ENCODE data around the gene SBDS. TPM values are rescaled to one million over a fixed set of nuclear protein-coding genes. Genes with fewer than 3 reads are reported as not detected.
"Not testable (repeated sequence)": the region's sequence is repeated elsewhere in the genome, so short reads cannot be mapped to it uniquely, and the experiment has no call there.

SBDS gene
- total RNA-seq, 2 donors from 2014 or later, result 128 to 164 TPM

- intact Hi-C loops (cut with DNase I, micrococcal nuclease); DNase-seq; ATAC-seq: not testable (repeated sequence)
Measured at GRCh38 chr7:67004145-67004544, 8.8 kb upstream of the SBDS start.

DNA sequence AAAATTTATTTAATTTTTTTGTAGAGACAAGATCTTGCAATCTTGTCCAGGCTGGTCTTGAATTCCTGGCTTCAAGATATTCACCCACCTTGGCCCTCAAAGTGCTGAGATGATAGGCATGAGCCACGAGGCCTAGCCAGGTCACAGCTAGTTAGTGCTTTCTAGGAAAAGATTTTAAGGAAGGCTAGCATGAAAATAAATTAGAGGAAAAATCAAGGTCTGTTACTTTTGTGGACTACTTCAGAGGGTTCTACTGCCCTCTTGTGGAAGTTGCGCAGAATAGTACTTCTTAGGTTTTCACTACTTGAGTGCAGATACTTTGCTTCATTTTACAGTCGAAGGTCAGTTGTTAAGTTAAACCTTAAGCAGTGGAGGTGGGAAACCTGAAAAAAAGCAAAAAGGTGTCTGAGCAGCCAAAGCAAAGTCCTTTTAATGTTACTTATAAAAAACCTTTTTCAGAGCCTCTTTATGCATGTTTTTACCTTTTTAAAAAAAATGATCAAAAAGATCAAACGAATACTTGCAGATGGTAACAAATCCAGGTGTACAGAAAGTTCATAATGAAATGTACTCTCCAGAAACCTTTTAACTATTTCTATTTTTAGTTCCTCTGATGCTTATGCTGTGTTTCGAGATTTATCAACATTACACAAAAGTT lies 5.3 kb upstream of the SBDS start:
- DNase-seq; intact Hi-C loops (cut with DNase I, micrococcal nuclease); ATAC-seq: not testable (repeated sequence)

- peak; percentile 98 for DNase-seq
- peak; percentile 81 for ATAC-seq
- intact Hi-C loops (cut with DNase I, micrococcal nuclease), result not testable (repeated sequence)
Measured at GRCh38 chr7:66996444-66997191, 1.2 kb upstream of the SBDS start, which contains the start of gene TYW1. TSS of gene TYW1 (plus strand) at chr7:66996833. CDS start at chr7:66996979, 146 bp downstream.

DNA sequence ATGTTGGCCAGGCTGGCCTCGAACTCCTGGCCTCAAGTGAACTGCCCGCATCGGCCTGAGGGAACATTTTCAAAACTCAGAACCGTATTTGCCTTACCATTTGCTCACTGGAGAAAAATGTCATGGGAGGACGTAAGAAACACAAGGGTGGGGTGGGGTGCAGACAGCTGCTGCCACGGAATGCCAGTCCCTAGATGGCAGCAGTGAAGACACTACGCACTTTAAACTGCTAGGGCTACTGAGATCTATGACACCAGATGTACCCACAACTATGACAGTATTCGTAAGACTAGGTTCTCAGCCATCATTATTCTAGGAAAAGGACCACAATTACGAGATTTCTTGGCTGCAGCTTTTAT lies 716 bp downstream of the SBDS start:
- intact Hi-C loops (cut with DNase I, micrococcal nuclease), result not testable (repeated sequence)
- DNase-seq (peak; percentile 57 to 67), ATAC-seq (peak; percentile 71)

DNA sequence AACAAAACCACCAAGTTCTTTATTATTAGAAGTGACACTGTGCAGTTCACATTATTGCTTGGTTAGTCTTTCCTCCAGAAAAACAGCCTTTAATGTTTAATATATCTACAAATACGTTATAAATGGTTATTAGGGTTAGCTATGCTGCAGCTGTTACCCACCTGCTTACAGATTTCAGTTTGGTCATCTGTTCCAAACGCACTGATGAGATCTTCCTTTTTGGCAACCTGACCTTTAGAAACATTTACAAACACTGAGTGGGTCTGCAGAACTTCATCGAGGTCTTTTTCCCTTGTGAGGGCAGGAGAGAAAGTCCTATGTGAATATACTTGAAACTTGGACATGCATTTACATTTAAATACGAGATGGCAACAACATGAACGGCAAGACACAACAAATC lies 1.3 kb downstream of the SBDS start:
- DNase-seq; ATAC-seq; intact Hi-C loops (cut with DNase I, micrococcal nuclease): not testable (repeated sequence)

GRCh38 chr7:66989552-66989951 lies 5.8 kb downstream of the SBDS start:
- DNase-seq; ATAC-seq; intact Hi-C loops (cut with DNase I, micrococcal nuclease): not testable (repeated sequence)

DNA sequence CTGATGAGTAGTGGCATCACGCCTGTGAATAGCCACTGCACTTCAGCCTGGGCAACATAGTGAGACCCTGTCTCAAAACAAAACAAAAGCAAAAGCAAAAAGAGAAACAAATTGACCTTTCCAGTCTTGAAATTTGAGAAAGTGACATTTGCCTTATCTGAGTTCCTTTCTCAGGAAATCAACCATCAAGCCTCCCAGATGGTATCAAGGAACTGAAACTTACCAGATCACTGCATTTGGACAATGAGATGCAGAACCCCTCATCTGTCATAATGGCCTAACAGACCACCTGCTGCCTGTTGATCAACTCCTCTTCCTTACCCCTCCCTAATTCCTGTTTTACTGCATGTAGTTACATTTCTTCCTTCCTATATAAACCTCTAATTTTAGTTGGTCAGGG lies 15.1 kb downstream of the SBDS start:
- intact Hi-C loops (cut with DNase I, micrococcal nuclease); DNase-seq; ATAC-seq: not testable (repeated sequence)

GRCh38 chr7:66979013-66979412 lies 16.4 kb downstream of the SBDS start:
- DNase-seq; ATAC-seq; intact Hi-C loops (cut with DNase I, micrococcal nuclease): not testable (repeated sequence)

DNA sequence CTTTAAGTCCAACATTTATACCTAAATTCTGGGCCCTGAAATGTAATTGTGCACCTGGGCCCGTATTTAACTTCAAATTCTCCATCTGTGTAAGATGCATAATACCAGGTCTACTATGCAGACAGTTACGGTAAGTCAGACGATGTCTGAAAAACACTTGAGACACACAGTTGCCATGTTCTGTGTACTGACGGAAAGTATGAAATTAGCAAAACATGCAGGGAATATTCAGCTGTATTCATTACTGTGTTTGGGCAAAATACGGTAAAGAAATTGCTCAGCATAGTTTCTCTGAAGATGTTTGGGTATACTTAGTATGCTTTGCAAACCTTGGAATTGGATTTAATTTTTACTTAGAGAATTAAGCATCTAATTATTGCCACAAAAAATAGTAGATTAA lies 17.1 kb downstream of the SBDS start:
- intact Hi-C loops (cut with DNase I, micrococcal nuclease); DNase-seq; ATAC-seq: not testable (repeated sequence)

DNA sequence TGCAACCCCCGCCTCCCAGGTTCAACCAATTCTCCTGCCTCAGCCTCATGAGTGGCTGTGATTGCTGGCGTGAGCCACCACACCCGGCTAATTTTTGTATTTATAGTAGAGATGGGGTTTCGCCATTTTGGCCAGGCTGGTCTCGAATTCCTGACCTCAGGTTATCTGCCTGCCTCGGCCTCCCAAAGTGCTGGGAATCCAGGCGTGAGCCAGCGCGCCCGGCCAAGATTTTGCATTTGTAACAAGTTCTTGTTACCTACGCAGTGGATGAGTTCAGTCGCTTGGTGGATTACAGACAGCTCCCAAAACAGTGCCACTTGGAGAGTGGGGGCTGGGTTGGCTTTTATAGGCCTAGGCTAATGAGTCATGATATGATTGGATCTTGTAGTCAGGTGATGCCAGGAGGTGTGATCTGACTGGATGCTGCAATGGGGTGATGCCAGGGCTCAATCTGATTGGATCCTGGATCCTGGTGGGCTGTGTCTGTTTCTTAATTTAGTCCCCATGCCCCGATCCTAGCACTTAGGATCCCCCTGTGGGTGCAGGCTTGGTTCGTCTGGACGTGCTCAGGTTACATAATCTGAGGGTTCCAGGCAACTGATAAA lies 20.3 kb downstream of the SBDS start:
- no peak for ATAC-seq
- intact Hi-C loops (cut with DNase I, micrococcal nuclease), result no loop called here
- DNase-seq, result no peak

DNA sequence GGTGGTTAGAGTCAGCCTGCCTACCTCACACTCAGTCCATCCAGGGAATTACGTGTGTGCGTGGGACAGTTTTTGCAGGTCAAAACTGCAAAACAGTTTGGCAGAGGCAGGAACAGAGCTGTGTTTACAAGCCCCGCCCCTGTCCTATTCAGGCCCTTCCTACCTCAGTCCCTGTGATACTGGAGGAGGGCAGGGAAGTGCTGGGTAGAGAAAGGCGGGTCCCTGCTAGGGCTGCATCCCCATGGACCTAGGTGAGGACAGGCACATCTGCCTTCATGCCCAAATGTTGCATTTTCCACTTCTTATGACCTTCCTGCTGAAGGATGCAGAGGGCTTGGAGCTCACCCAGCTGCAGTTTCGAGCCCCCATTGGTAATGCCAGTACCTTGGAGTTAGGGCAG lies 25.1 kb downstream of the SBDS start:
- intact Hi-C loops (cut with DNase I, micrococcal nuclease), result no loop called here
- ATAC-seq (peak; percentile 74), DNase-seq (peak; percentile 36)

GRCh38 chr7:66969001-66969400 lies 26.4 kb downstream of the SBDS start:
- intact Hi-C loops (cut with DNase I, micrococcal nuclease); ATAC-seq: not testable (repeated sequence)

GRCh38 chr7:66967029-66967428 lies 28.4 kb downstream of the SBDS start:
- no peak for DNase-seq
- no peak for ATAC-seq
- intact Hi-C loops (cut with DNase I, micrococcal nuclease), result no loop called here

More at GRCh38 chr7:66969001-66969400, 26.4 kb downstream of the SBDS start:
- not testable (repeated sequence) for DNase-seq

GRCh38 chr7:66964411-66964810 lies 31.0 kb downstream of the SBDS start:
- ATAC-seq (no peak), DNase-seq (no peak)
- intact Hi-C loops (cut with DNase I, micrococcal nuclease), result no loop called here

GRCh38 chr7:66961096-66961495 lies 34.3 kb downstream of the SBDS start:
- ATAC-seq (no peak), DNase-seq (no peak)
- intact Hi-C loops (cut with DNase I, micrococcal nuclease), result no loop called here

DNA sequence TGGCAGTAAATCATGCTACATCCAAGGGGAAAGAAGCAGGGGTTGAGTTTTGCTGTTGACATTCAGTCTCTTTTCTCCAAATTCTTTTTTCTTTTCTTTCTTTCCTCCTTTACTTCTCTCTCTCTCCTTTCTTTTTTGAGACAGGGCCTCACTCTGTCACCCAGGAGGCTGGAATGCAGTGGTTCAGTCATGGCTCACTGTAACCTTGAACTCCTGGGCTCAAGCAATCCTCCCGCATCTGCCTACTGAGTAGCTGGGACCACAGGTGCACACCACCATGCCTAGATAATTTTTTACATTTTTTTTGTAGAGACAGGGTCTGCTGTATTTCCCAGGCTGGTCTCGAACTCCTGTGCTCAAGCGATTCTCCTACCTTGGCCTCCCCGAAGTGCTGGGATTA lies 35.2 kb downstream of the SBDS start:
- intact Hi-C loops (cut with DNase I, micrococcal nuclease), result no loop called here
- DNase-seq, result no peak
- no peak for ATAC-seq

DNA sequence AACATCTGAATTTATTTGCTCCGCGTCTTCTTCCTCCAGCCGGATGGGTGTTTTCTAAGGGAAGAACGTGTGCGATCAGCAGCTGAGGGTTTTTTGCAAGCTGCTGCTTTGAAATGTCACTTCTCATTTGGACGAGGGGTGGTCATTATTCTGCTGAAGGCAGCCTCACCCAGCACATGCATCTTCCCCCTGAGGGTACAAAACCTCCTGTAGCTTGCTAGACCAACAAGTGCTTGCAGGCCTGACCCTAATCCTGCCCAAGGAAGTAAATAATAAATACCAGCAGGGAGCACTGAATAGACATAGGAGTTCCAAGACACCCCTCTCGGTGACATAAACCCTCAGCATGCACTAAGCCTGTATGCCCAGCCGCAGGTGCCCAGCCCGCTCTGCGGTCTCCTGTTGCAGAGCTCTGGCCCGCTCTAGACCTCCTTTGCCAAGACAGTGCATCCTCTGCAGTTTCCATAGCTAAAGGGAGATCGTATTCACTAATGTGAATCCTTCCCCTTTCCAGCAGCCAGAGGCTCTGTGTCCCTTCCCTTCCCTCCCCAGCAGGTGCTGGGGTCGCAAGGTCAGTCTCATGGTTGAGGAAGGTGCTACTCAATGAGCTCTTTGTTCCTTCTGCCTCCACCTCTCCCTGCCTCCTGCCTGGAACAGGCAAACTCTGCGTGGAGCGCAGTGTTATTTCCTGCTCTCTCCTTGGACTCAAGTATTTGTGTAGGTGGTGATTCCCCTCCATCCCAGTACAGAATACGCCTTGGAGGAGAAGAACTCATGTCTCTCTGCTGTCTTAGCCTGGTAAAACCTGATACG lies 36.6 kb downstream of the SBDS start:
- peak; percentile 90 for ATAC-seq
- intact Hi-C loops (cut with DNase I, micrococcal nuclease), result no loop called here
- peak; percentile 24 to 56 for DNase-seq

- ATAC-seq (no peak), DNase-seq (no peak)
- intact Hi-C loops (cut with DNase I, micrococcal nuclease), result no loop called here
Measured at GRCh38 chr7:66957595-66958290, 37.6 kb downstream of the SBDS start.
